H1 (cell line): ENCODE data around the gene CST7. TPM values are rescaled to one million over a fixed set of nuclear protein-coding genes. Genes with fewer than 3 reads are reported as not detected.

Experiments
- CTCF ChIP-seq, 3 experiments: IDR thresholded peaks; 1 replicate in 2 of 3; 2 replicates in 1 of 3; pipeline versions ENCODE4 v1.5.1 to v1.6.1; 2011; ENCODE audit warnings: low read length in 3 of 3, mild to moderate bottlenecking in 3 of 3, inconsistent platforms in 2 of 3, low read depth in 1 of 3, moderate library complexity in 1 of 3; ENCODE audit not compliant: insufficient read depth in 1 of 3; ENCODE audit errors: control extremely low read depth in 1 of 3
- EP300 ChIP-seq, 2 experiments: IDR thresholded peaks; 1 replicate in 1 of 2; 2 replicates in 1 of 2; pipeline ENCODE4 v1.6.1; 2011 to 2012; ENCODE audit warnings: low read depth in 2 of 2, low read length in 2 of 2, mild to moderate bottlenecking in 2 of 2, borderline replicate concordance in 1 of 2, inconsistent platforms in 1 of 2, moderate library complexity in 1 of 2
- POU5F1 ChIP-seq: IDR thresholded peaks from 2 replicates; pipeline ENCODE4 v1.6.1; 2011; ENCODE audit warnings: low read depth, mild to moderate bottlenecking, low read length, moderate library complexity
- RAD21 ChIP-seq, 2 experiments: IDR thresholded peaks in 1 of 2; conservative IDR thresholded peaks in 1 of 2; 2 replicates each; pipeline ENCODE4 v1.6.1; 2011; ENCODE audit warnings: low read depth in 2 of 2, low read length in 2 of 2, improper control_type of control experiment in 1 of 2, inconsistent platforms in 1 of 2, mild to moderate bottlenecking in 1 of 2, moderate library complexity in 1 of 2
- SRF ChIP-seq: IDR thresholded peaks from 2 replicates; pipeline ENCODE4 v1.6.1; 2011; ENCODE audit warnings: mild to moderate bottlenecking, low read depth, low read length, moderate library complexity
- polyA plus RNA-seq, 7 experiments: library from polyadenylated mRNA; depleted of rRNA in 3 of 7; stranded (reverse) in 5 of 7; unstranded in 2 of 7; fragments of >200 nt in 5 of 7; fragments of 200-250 nt in 2 of 7; gene quantifications; 1 replicate in 5 of 7; 2 replicates in 1 of 7; 4 replicates in 1 of 7; pipeline versions ENCODE4 v1.2.1 to v1.2.3, GENCODE V29; 2011 to 2013; ENCODE audit warnings: missing spikeins in 2 of 7, mixed read lengths in 2 of 7
- total RNA-seq: library from RNA; stranded (reverse); fragmentation: NEBNext Ultra II Directional; extraction: Animal tissue kit (Norgen Biotek cat#: 25700); gene quantifications from 2 replicates; pipeline ENCODE4 v1.2.1, GENCODE V29; 2021
- TF ChIP-seq, protein P1 (sequence below): fragments of 300-600 bp; sonication (generic); IDR thresholded peaks from 2 replicates; pipeline ENCODE4 v1.7.1; 2012; ENCODE audit warnings: low read length, moderate library complexity, mild to moderate bottlenecking, inconsistent platforms; ENCODE audit not compliant: insufficient replicate concordance

The CST7 gene
- total and polyA plus RNA-seq, 2 of the 8 experiments (the other 6 are each of a cell fraction or from before 2014, with no cell fraction given) = not detected

DNA sequence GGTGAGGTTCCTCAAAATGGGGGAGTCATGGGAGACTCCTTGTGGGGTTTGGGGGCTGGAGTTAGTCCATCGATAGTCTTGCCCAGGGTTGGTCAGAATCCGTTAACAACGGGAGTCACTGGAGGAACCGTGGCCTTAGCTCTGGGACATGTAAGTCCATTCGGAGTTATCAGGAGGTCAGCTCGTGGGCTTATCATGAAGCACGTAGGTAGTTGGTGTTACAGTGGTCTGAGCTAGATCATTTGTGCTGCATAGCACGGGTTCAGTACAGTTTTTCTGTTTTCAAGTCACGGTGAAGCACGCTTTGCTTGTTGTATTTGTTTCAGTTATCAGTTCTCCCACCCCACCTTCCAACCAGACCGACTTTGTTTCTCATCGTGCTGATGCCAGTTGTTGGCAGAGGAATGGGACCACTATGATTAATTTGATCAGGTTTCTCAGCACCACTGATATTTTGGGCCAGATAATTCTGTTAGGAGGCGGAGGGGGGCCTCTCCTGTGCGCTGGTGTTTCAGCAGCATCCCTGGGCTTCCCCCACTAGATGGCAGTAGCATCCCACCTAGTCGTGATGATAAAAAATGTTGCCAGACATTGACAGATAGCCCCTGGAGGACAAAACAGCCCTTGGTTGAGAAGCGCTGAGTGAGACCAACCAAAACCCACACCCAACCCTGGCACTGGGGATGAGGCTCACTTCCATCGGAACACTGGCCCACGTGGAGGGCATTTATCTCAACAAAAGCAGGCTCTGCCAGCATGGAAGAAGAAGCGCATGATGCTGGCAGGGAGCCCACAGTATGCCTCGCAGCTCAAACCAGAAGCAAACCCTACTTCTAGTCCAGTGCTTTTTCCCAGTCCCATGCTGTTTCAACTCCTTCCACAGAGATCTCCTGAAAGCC is 45.6 kb downstream of the CST7 start (continued):
- TF ChIP-seq, protein P1, sequence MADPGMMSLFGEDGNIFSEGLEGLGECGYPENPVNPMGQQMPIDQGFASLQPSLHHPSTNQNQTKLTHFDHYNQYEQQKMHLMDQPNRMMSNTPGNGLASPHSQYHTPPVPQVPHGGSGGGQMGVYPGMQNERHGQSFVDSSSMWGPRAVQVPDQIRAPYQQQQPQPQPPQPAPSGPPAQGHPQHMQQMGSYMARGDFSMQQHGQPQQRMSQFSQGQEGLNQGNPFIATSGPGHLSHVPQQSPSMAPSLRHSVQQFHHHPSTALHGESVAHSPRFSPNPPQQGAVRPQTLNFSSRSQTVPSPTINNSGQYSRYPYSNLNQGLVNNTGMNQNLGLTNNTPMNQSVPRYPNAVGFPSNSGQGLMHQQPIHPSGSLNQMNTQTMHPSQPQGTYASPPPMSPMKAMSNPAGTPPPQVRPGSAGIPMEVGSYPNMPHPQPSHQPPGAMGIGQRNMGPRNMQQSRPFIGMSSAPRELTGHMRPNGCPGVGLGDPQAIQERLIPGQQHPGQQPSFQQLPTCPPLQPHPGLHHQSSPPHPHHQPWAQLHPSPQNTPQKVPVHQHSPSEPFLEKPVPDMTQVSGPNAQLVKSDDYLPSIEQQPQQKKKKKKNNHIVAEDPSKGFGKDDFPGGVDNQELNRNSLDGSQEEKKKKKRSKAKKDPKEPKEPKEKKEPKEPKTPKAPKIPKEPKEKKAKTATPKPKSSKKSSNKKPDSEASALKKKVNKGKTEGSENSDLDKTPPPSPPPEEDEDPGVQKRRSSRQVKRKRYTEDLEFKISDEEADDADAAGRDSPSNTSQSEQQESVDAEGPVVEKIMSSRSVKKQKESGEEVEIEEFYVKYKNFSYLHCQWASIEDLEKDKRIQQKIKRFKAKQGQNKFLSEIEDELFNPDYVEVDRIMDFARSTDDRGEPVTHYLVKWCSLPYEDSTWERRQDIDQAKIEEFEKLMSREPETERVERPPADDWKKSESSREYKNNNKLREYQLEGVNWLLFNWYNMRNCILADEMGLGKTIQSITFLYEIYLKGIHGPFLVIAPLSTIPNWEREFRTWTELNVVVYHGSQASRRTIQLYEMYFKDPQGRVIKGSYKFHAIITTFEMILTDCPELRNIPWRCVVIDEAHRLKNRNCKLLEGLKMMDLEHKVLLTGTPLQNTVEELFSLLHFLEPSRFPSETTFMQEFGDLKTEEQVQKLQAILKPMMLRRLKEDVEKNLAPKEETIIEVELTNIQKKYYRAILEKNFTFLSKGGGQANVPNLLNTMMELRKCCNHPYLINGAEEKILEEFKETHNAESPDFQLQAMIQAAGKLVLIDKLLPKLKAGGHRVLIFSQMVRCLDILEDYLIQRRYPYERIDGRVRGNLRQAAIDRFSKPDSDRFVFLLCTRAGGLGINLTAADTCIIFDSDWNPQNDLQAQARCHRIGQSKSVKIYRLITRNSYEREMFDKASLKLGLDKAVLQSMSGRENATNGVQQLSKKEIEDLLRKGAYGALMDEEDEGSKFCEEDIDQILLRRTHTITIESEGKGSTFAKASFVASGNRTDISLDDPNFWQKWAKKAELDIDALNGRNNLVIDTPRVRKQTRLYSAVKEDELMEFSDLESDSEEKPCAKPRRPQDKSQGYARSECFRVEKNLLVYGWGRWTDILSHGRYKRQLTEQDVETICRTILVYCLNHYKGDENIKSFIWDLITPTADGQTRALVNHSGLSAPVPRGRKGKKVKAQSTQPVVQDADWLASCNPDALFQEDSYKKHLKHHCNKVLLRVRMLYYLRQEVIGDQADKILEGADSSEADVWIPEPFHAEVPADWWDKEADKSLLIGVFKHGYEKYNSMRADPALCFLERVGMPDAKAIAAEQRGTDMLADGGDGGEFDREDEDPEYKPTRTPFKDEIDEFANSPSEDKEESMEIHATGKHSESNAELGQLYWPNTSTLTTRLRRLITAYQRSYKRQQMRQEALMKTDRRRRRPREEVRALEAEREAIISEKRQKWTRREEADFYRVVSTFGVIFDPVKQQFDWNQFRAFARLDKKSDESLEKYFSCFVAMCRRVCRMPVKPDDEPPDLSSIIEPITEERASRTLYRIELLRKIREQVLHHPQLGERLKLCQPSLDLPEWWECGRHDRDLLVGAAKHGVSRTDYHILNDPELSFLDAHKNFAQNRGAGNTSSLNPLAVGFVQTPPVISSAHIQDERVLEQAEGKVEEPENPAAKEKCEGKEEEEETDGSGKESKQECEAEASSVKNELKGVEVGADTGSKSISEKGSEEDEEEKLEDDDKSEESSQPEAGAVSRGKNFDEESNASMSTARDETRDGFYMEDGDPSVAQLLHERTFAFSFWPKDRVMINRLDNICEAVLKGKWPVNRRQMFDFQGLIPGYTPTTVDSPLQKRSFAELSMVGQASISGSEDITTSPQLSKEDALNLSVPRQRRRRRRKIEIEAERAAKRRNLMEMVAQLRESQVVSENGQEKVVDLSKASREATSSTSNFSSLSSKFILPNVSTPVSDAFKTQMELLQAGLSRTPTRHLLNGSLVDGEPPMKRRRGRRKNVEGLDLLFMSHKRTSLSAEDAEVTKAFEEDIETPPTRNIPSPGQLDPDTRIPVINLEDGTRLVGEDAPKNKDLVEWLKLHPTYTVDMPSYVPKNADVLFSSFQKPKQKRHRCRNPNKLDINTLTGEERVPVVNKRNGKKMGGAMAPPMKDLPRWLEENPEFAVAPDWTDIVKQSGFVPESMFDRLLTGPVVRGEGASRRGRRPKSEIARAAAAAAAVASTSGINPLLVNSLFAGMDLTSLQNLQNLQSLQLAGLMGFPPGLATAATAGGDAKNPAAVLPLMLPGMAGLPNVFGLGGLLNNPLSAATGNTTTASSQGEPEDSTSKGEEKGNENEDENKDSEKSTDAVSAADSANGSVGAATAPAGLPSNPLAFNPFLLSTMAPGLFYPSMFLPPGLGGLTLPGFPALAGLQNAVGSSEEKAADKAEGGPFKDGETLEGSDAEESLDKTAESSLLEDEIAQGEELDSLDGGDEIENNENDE = no peak
- TF ChIP-seq POU5F1 = no peak
- TF ChIP-seq RAD21 (IDR thresholded peaks at IDR 0.05 in 1 of 2, conservative IDR thresholded peaks at IDR 0.05 in 1 of 2; ENCODE audit: low read depth in 2 of 2, low read length in 2 of 2) = peak; percentile 98 to 99
- no peak for TF ChIP-seq SRF
- peak; percentile 85 to 97 (median 86) for TF ChIP-seq CTCF (IDR thresholded peaks at IDR 0.05; ENCODE audit: control extremely low read depth in 1 of 3, insufficient read depth in 1 of 3, low read depth in 1 of 3, low read length in 3 of 3)
- TF ChIP-seq EP300 (IDR thresholded peaks at IDR 0.05; ENCODE audit: borderline replicate concordance in 1 of 2, low read depth in 2 of 2, low read length in 2 of 2) = no peak
